Activated CD8-positive, alpha-beta memory T cell treated with anti-CD3 and anti-CD28 coated beads for 4 hours (primary cell): ENCODE results near the gene MED12L.

Experiments used
- DNase-seq, 2 donors: peaks; one replicate each; pipeline ENCODE4 v3.0.0-alpha.2; 2020; ENCODE audit warnings: low read depth in 2 of 2

MED12L gene

DNA sequence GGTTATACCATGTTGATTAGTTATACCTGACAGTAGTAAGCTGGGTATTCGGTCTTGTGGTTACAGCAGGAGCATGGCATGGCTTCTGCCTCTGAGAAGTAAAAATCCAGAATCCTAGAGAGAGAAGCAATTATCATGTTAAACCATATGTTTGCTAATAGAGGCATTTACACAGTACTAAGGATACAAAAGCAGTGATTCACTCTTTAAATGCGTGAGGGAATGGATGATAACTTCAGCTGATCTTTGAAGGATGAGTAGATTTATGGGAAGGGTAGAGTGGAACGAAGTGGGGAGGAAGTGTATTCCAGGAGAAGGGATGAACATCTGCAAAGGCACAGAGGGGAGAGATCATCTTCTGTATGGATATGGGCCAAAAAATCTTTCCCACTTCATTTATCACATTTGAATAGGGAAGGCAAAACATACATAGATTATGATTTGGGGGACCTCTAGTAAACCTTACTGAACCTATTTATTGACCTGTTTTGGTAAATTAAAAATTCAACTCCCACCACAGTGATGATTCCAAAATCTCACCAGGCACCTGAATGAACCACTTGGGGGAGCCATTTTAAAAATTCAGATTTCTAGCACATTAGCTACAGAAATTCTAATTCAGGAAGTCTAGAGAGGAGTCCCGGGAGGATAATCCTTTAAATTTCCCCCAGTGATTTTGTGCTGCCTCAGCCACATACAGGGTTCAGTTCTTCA, 340.3 kb downstream of the MED12L start:
- DNase-seq, result no peak

GRCh38 chr3:151426341-151426657, 340.8 kb downstream of the MED12L start:
- DNase-seq, result no peak

- no peak for DNase-seq
Measured at GRCh38 chr3:151428386-151428785, 342.9 kb downstream of the MED12L start.

GRCh38 chr3:151430821-151431484, 345.5 kb downstream of the MED12L start:
- no peak for DNase-seq

- DNase-seq, result no peak
Measured at GRCh38 chr3:151431940-151432339, 346.5 kb downstream of the MED12L start.

DNA sequence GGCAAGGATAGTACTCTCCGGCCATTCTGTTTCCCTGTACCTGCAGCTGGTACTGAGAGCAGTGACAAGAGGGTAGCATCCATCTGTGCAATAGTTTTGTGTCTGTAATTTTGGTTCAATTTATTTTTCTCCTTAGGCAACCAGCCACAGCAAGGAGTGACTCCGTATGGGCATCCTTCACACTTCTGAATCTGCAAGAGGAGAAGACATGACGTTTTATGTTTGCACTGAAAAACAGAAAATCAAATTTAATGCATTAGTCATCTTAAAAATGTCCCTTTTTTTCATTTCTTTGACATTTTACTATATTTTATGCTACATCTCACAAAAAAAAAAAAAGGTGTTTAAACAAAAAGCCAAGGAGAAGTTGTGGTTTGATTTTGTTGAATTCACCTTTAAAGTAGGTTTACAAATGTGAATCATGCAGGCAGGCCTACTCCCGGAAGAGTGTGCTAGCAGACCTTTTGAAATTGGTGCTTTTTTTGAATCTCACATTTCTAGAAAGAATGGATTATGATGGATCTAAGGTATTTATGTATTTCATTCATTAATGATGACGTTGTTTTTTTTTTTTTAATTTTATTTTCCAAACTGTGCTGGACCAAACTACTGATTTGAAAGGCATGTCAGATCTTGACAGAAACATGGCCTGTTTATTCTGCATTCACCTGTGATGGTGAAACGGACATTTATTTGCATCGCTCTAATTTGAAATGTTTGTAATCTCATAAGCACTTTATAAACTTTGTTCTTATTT, 347.3 kb downstream of the MED12L start:
- DNase-seq, result no peak

DNA sequence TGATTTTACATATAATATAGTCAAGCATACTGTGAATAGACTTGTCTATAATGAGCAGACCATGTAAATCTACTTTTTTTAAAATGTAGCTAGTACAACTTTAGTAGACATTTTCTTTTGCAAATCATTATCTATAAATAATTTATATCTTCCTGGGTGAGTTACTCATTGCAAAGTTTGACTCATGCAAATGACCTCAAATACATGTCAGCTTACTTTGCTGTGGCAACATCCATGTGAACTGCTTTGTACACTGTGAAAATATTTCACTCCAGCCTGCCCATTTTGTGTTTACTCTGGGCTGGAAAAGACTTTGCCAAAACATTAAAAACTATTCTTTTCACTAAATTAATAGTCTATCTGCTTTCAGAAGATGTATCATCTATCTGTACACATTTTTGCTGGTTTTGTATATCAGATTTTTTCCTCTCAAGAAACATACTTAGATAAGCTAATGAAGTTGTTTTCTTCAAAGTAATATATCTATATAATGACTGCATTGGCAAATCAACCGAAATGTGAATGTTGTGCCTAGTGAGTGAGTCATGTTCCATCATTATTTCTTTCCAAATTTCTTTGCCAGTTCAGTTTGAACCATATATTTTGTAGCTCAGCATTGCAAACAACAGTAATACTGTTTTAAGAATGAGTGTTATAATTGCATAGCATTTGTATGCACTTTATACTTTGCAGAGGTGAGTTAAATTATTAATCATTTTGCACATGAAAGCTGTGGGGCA, 348.9 kb downstream of the MED12L start:
- no peak for DNase-seq

GRCh38 chr3:151436675-151437446, 351.4 kb downstream of the MED12L start:
- no peak for DNase-seq

DNA sequence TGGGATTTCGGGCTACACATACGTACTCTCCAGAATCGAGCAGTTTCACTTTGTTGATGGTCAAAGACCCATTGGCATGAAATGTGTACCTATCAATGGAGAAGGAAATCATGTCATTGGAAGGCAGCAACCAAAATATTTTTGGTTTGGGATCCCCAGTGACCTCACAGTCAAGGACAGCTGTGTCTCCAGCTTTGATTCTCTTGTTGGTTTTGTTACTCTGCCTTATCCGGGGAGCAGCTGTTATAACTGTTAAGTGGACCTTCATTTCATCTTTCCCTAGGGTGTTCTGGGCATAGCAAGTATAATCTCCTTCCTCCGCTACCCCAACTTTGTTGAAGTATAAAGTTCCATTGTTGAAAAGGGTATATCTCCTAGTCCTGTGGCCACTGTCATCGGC, 352.4 kb downstream of the MED12L start:
- no peak for DNase-seq

DNA sequence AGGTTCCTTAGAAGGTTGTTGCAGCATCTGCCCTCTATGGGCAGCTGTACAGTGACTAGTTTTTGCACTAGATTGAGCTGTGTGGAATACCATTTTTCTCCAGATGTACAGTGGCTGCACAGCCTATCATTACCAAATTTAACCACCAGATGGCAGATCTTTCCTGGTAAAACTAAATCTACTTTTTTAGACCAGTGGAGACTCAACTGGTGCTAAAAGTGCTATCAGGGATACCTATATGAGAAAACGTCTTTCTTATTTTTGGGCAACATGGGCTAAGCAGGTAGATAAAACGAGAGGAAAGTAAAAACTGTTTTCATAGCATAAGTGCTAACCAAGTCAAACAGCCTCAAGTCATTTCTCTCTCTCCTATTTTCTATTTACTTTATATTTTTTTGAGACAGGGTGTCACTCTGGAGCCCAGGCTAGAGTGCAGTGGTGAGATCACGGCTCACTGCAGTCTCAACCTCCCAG, 354.2 kb downstream of the MED12L start:
- no peak for DNase-seq

DNA sequence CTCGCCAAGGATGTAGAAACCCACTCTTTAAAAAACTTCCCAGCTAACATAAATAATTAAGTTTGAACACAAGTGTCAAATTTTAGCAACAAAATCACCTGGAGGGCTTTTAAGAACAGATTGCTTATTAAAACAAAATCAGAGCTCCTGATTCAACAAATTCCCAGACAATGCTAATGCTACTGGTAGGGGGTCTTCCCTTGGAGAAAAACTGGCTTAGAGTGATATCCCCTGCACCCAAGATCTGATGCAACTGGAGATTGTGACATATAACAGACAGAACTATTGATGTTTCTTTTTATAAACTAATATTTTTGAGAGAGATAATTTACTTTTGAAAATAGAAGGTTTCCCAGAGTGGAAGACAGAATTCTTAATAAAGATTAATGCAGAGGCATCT, 355.5 kb downstream of the MED12L start:
- no peak for DNase-seq

DNA sequence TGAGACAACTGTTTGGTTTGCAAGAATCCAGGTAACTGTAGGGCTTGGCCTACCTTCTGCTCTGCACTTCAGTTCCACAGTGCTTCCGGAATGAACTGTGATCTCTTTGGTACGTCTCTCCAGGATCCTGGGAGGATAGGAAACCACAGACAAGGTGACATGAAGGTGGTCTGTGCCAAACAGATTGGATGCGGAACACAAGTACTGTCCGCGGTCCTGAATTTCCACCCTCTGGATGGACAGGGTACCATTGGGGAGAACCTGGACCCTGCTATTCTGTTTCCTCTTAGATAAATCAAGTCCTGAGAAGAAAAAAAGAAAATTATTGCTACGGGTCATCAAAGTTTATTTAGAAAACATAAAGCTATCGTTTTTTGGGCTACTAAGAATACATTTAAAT, 358.1 kb downstream of the MED12L start:
- no peak for DNase-seq

DNA sequence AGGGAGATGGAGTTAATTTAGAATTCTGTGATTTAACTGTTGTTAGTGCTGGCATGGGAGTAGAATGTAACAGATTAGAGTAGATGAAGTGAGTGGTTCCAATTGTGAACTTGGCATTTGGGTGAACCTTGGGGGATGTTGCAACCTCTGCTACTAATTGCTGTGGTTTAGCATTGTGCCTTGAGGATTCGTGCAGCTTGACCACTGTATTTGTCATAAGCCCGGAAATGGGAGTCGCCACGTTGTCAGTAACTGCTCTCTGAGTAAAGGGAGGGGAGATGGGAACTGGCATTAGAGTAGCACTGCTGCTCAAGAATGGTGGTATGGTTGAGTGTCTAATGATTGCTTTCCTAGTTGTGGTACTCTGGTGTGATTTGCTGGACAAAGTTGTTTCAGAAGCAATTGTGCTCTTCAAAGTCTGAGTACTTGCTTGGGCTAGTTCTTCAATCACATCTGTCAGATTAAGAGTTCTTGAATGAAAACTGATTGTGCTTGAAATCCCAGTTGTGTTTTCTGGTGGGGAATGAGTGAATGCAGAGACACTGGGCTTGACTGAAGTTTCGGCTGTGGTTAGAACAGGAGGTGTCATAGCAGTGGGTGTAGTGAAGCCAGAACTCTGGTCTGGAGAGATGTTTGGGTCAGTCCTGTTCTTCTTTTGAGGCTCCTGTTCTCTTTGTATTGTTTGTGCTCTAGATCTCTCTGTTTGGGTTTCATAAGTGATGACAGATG, 360.0 kb downstream of the MED12L start:
- no peak for DNase-seq

DNA sequence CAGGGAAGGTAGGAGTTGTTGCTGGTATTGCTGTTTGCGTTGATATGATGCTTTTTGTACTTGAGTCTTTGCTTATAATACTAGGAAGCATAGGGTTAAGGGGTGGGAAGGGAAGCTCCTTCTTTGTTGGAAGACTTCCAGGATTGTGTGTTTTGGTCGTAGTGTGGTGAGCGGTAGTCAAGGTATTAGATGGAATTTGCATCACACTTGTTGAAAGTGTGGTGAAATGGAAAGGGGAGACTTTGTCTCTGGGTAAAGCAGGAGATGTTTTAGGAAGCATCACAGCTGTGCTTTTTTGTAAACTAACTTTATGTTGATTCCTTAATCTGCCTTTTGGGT, 360.5 kb downstream of the MED12L start:
- DNase-seq, result no peak

DNA sequence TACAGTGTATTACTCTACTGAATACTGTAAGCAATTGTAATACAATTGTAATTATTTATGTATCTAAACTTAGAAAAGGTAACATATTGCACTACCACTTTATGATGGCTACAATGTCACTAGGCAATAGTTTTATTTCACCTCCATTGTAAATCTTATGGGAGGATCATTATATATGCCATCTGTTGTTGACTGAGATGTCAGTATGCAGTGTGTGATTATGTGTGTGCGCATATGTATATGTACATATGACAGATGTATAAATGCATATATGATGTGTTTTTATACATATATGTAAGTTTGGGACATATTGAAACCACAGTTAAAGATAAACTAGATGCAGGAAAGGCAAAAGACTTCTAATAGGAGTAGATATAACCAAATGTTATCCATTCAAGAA, 366.9 kb downstream of the MED12L start:
- no peak for DNase-seq

DNA sequence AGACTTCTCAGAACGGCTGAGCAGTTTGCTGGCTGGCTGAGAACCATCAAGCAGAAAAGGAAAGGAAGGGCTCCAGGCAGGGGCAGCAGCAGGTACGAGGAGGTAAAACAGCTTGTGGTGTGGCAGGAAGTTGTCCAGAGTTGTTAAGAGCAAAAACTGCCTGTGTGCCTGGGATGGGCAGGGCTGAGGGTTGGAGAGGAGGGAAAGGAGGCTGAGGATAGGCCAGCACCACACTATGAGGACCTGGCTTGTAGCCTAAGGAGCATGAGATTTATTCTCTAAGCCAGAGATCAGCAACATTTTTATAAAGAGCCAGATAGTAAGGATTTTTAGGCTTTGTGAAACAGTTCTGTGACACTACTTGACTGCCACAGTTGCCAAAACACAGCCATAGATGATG, 367.4 kb downstream of the MED12L start:
- no peak for DNase-seq

DNA sequence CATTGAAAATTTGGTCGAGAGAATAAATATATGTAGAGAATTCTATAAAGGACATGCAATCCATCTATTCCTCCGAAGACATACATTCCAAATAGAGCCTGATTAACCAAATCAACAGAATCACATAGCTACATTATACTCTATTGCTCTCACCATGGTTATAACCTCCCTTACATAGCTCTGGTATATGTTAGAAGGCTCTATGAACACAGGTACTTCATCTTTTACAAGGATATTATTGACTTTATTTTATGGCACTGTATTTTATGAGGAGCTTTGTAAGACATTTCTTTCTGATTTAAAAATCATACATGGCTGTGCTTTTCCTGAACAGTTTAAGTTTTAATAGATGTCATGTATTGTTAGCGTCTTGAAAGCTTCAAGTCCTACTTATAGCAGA, 370.6 kb downstream of the MED12L start:
- no peak for DNase-seq

- no peak for DNase-seq
Measured at GRCh38 chr3:151459358-151459757, 373.9 kb downstream of the MED12L start.

DNA sequence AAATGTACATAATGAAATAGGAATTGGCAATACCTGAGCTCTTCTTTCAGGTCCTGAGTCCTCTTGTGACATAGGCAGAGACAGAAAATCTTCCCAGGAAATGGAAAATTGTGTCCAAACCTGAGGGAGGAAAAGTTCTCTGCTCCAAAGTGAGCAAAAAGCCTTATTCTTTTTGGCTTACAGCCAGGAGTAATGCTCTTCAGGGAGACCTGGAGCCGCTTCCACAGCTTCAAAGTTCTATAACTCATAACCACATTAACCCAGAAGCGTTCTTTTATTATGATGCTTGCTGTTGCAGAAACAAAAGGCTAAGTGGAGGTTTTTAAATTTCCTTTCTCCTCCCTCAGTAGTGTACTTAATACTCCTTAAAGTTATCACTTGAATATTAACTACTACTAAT, 374.8 kb downstream of the MED12L start:
- no peak for DNase-seq

- no peak for DNase-seq
Measured at GRCh38 chr3:151460774-151461450, 375.4 kb downstream of the MED12L start, which contains the start of gene IGSF10. Gene IGSF10 (minus strand): TSS chr3:151461061. CDS start chr3:151458709, 2,352 bp downstream.
